Progenitor cell of endocrine pancreas (in vitro differentiated cells): Measurements from ENCODE around the gene INPP5E. TPM values are rescaled to one million over a fixed set of nuclear protein-coding genes. Genes with fewer than 3 reads are reported as not detected.

Source experiments
- DNase-seq: peaks from one replicate; pipeline ENCODE4 v3.0.0; 2021; ENCODE audit warnings: low spot score; ENCODE audit not compliant: unreplicated experiment
- H3K27ac Mint-ChIP-seq: 2 replicates; pipeline ENCODE4 v1.8.0; 2021; ENCODE audit warnings: mild to moderate bottlenecking, moderate library complexity, mixed read lengths
- H3K27me3 Mint-ChIP-seq: 2 replicates; pipeline ENCODE4 v1.8.0; 2021; ENCODE audit warnings: mixed read lengths
- H3K36me3 Mint-ChIP-seq: 2 replicates; pipeline ENCODE4 v1.8.0; 2022; ENCODE audit warnings: mixed read lengths; ENCODE audit not compliant: insufficient read depth
- H3K4me1 Mint-ChIP-seq: 2 replicates; pipeline ENCODE4 v1.8.0; 2021; ENCODE audit warnings: low read depth, mixed read lengths
- H3K4me3 Mint-ChIP-seq: 2 replicates; pipeline ENCODE4 v1.8.0; 2021; ENCODE audit warnings: low read depth, mild to moderate bottlenecking, moderate library complexity, mixed read lengths
- H3K9me3 Mint-ChIP-seq: 2 replicates; pipeline ENCODE4 v1.8.0; 2021; ENCODE audit warnings: low read depth, mixed read lengths
- CTCF ChIP-seq: fragments of 200-600 bp; sonication (generic); IDR thresholded peaks from one replicate; pipeline ENCODE4 v1.5.0; 2021; ENCODE audit warnings: antibody characterized with exemption, mild to moderate bottlenecking; ENCODE audit not compliant: unreplicated experiment
- total RNA-seq: library from RNA; stranded (reverse); gene quantifications from 2 replicates; pipeline ENCODE4 v1.2.1, GENCODE V29; 2021

The INPP5E gene
- total RNA-seq, 1 donor from 2014 or later, result 25.1 TPM

GRCh38 chr9:136391737-136392537 is 47.7 kb downstream of the INPP5E start:
- no peak for TF ChIP-seq CTCF
- no peak overlapping the region for H3K4me3 Mint-ChIP-seq
- no peaks in the 10 kb centered on the region for H3K27me3 Mint-ChIP-seq
- peaks cover 14% of the 10 kb centered on the region for H3K36me3 Mint-ChIP-seq
- no peaks in the 10 kb centered on the region for H3K4me1 Mint-ChIP-seq
- no peaks in the 10 kb centered on the region for H3K9me3 Mint-ChIP-seq
- no peak overlapping the region for H3K27ac Mint-ChIP-seq
- no peak for DNase-seq

DNA sequence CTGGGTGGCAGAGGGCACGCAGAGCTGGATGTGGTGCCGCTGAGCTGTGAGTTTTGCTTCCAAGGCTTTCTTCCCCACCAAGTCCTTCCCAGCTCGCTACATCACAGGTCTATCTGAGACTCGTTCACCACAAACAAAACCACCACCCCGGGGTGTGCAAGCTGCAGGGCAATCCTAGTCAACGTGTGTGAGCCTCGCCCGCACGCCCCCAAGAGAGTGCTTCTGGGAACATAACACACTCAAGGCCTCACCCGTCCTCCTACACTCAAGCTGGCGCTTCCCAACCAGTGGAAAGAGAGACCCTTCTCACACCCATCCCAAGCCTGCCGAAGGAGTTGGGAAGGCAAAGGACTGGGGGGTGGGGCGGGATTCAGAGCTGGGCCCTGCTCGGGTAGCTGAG is 50.2 kb downstream of the INPP5E start:
- Mint-ChIP-seq H3K27me3 (no peaks in the 10 kb centered on the region), H3K4me3 (no peak overlapping the region), H3K4me1 (no peaks in the 10 kb centered on the region), H3K27ac (no peak overlapping the region), H3K36me3 (peaks cover 22% of the 10 kb centered on the region), H3K9me3 (no peaks in the 10 kb centered on the region)
- TF ChIP-seq CTCF, result no peak
- DNase-seq, result no peak

DNA sequence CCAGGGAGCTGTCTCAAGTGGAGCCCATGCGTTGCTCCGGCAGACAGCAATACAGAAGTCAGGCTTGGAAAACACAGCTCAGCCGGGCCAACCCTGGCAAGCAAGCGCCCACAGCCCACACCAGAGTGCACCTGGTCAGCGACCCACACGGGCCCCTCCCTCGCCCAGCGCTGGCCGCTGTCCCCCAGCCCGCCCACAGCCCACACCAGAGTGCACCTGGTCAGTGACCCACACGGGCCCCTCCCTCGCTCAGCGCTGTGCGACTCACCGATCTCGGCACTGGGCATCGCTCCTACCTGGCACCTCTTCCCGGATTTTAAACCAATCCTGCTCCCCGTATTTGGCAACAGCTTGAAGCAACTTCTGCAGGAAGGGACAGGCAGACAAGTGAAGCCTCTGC is 52.4 kb downstream of the INPP5E start:
- DNase-seq, result no peak
- no peak overlapping the region for H3K27ac Mint-ChIP-seq
- no peaks in the 10 kb centered on the region for H3K4me1 Mint-ChIP-seq
- no peaks in the 10 kb centered on the region for H3K27me3 Mint-ChIP-seq
- no peaks in the 10 kb centered on the region for H3K9me3 Mint-ChIP-seq
- H3K36me3 Mint-ChIP-seq, result peaks cover 22% of the 10 kb centered on the region
- H3K4me3 Mint-ChIP-seq, result no peak overlapping the region
- TF ChIP-seq CTCF, result no peak

DNA sequence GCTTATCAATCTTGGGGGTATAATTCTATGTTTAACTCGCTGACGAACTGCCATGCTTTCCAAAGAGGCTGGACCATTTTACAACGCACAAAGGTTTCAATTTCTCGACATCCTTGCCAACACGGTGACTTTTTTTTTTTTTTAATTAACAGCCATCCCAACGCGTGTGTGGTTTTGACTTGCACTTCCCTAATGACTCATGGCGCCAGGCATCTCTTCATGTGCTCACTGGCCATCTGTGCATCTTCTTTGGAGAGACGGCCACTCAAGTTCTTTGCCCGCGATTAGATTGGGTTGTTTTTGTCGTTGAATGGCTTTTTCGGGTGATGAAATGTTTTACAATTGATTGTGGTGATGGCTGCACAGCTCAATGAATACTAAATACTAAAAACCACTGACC is 53.6 kb downstream of the INPP5E start:
- Mint-ChIP-seq H3K36me3 (peaks cover 18% of the 10 kb centered on the region), H3K27me3 (no peaks in the 10 kb centered on the region), H3K4me3 (no peak overlapping the region), H3K4me1 (no peaks in the 10 kb centered on the region), H3K27ac (no peak overlapping the region), H3K9me3 (no peaks in the 10 kb centered on the region)
- TF ChIP-seq CTCF, result no peak
- no peak for DNase-seq

DNA sequence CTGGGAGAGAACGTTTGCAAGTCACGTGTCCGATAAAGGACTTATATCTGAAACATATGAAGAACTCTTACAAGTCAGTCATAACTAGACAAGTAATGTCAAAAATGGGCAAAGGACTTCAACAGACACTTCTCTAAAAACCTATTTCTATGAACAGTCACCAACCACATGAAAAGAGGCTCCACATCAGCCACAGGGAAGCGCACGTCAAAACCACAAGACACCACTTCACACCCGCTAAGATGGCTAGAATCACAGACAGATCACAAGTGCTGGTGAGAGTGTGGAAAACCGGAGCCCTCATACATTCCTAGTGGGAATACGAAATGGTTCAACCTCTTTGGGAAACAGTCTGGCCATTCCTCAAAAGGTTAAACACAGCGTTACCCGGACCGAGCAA is 54.6 kb downstream of the INPP5E start:
- Mint-ChIP-seq H3K27ac (no peak overlapping the region), H3K9me3 (no peaks in the 10 kb centered on the region), H3K27me3 (no peaks in the 10 kb centered on the region), H3K4me3 (no peak overlapping the region), H3K36me3 (peaks cover 18% of the 10 kb centered on the region), H3K4me1 (no peaks in the 10 kb centered on the region)
- DNase-seq, result no peak
- no peak for TF ChIP-seq CTCF
